ENCODE measurements around the gene APLP2.

The APLP2 gene

DNA sequence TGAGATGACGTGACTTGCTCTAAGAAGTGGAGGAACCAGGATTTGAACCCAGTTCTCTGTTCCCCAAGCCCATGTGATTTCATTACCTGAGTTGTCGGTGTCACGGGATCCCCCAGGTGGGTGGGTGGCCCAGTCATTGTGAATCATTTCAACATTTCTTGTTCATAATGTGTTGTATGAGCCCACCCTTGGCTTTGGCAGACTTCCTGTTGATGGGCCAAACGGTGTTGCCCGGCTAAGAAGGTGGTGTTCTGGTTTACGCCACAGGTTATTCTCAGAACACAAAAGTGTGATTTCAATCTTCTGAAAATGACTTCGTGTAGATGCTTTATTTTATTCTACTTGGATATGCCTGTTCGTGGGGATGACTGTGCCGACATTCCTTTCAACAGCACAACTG, 68.3 kb downstream of the APLP2 start:
- no peak for DNase-seq (ENCODE audit: low read depth)
- TF ChIP-seq, protein P1, sequence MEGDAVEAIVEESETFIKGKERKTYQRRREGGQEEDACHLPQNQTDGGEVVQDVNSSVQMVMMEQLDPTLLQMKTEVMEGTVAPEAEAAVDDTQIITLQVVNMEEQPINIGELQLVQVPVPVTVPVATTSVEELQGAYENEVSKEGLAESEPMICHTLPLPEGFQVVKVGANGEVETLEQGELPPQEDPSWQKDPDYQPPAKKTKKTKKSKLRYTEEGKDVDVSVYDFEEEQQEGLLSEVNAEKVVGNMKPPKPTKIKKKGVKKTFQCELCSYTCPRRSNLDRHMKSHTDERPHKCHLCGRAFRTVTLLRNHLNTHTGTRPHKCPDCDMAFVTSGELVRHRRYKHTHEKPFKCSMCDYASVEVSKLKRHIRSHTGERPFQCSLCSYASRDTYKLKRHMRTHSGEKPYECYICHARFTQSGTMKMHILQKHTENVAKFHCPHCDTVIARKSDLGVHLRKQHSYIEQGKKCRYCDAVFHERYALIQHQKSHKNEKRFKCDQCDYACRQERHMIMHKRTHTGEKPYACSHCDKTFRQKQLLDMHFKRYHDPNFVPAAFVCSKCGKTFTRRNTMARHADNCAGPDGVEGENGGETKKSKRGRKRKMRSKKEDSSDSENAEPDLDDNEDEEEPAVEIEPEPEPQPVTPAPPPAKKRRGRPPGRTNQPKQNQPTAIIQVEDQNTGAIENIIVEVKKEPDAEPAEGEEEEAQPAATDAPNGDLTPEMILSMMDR (IDR thresholded peaks at IDR 0.05; ENCODE audit: control insufficient read depth, extremely low read depth, insufficient read depth): no peak
- H3K4me3 ChIP-seq (ENCODE audit: low read depth, low read length): no peak overlapping the region

DNA sequence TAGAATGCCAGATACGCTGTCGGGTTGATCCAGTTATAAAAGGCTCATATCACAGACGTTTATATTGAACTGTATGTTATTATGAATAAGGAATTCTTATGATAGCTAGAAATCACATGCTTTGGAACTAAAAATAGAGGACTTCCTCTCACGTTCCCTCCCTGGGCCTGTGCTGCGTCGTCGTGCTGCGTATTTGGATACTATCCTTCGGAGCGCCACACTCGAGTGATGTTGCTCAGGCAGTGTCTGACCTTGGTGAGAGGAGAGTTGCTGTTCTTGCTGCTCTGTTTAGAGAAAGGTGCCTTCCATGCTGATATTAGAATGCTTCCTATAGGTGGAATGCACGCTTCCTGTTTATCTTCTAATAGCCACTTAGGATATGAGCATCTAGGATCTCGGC, 69.7 kb downstream of the APLP2 start:
- no peak overlapping the region for H3K4me3 ChIP-seq (ENCODE audit: low read depth, low read length)
- TF ChIP-seq, protein P1 (IDR thresholded peaks at IDR 0.05; ENCODE audit: control insufficient read depth, extremely low read depth, insufficient read depth): no peak
- no peak for DNase-seq (ENCODE audit: low read depth)

DNA sequence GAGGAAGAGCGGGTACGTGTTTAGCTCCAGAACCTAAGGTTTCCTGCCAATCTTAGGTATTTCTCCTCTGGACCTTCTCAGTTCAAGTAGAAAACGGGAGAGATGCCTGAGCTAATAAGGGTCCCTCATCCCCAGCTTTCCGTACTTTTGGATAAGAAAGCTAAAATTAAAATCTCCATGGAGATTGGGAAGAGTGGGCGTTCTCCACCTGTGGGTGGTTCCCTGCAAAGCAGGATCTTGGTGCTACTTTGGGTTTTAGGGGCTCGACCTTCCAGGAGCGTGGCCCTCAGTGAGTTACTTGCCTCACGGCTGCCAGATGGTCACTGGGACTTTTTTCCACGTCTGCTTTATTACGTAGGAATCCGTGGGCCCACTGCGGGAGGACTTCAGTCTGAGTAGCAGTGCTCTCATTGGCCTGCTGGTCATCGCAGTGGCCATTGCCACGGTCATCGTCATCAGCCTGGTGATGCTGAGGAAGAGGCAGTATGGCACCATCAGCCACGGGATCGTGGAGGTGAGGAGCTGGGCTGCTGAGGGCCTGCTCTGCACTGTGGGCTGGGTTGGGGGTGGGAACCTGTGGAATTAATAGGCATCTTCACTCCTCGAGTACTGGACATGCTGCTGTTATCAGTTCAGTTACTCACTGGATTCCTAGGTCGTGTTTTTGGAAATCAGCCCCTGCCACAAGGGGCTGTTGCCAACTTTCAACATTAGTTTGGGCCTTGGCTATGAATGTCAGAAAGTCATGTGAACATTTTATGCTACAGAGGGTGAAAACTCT, 72.1 kb downstream of the APLP2 start:
- DNase-seq (ENCODE audit: low read depth): no peak
- TF ChIP-seq, protein P1 (IDR thresholded peaks at IDR 0.05; ENCODE audit: control insufficient read depth, extremely low read depth, insufficient read depth): no peak
- H3K4me3 ChIP-seq (ENCODE audit: low read depth, low read length): no peak overlapping the region

DNA sequence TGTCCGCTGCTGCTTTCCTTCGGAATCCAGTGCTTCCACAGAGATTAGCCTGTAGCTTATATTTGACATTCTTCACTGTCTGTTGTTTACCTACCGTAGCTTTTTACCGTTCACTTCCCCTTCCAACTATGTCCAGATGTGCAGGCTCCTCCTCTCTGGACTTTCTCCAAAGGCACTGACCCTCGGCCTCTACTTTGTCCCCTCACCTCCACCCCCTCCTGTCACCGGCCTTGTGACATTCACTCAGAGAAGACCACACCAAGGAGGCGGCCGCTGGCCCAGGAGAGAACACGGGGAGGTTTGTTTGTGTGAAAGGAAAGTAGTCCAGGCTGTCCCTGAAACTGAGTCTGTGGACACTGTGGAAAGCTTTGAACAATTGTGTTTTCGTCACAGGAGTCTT, 74.4 kb downstream of the APLP2 start:
- TF ChIP-seq, protein P1 (IDR thresholded peaks at IDR 0.05; ENCODE audit: control insufficient read depth, extremely low read depth, insufficient read depth): no peak
- no peak overlapping the region for H3K4me3 ChIP-seq (ENCODE audit: low read depth, low read length)
- DNase-seq (ENCODE audit: low read depth): no peak

DNA sequence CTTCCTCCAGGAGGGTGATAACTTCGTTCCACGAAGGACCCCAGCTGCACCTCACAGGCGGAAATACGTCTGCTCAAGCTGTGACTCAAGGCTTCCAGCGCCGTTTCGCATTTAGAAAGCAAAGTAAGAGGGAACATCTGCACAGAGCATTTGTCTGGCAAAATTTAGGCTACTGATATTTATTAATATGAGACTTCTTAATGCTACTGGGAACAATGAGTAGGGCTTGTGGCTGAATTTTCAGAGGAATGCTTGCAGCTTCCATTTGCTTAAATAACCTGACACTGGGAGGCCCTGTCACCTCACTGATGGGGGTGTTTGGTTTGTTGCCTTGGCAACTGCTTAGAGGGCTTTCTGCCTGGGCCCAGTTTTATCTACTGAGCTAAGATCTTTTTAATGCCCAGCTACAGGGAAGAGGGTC, 75.2 kb downstream of the APLP2 start:
- DNase-seq (ENCODE audit: low read depth): no peak
- H3K4me3 ChIP-seq (ENCODE audit: low read depth, low read length): no peak overlapping the region
- TF ChIP-seq, protein P1 (IDR thresholded peaks at IDR 0.05; ENCODE audit: control insufficient read depth, extremely low read depth, insufficient read depth): no peak

DNA sequence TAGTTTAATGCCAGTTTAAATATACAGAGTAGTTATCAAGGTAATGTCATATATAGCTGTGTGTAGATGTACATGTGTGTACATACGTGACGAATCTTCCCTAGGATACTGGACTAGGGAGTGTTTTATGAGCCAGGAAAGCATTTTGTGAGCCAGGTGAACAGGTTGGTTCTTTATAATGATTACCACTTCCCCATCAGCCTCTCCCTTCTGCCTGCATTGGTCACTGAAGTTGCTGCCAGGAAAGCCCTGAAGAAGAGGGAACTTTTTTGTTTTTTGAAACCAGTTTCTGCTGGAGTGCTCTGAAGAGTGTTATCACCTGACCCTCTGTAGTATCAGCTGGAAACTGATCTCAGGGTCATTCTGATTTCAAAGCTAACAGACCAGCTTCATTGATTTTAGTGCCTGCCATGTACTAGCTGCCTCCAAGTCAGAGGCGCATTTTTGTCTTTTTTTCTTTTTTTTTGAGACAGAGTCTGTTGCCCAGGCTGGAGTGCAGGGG, 75.7 kb downstream of the APLP2 start:
- no peak for DNase-seq (ENCODE audit: low read depth)
- H3K4me3 ChIP-seq (ENCODE audit: low read depth, low read length): no peak overlapping the region
- TF ChIP-seq, protein P1 (IDR thresholded peaks at IDR 0.05; ENCODE audit: control insufficient read depth, extremely low read depth, insufficient read depth): no peak

All from LNCaP clone FGC (cell line).